ENCODE data around the gene ADGRL1. TPM values are rescaled to one million over a fixed set of nuclear protein-coding genes. Genes with fewer than 3 reads are reported as not detected.
"Not testable (repeated sequence)": the region's sequence is repeated elsewhere in the genome, so short reads cannot be mapped to it uniquely, and the experiment has no call there.

The ADGRL1 gene
- total RNA-seq (3.1 and 3.5 TPM in 2 replicates), polyA plus RNA-seq (0.88 and 1.7 TPM in 2 replicates), polyA minus RNA-seq (ENCODE audit: low replicate concordance) (4.4 and 9.9 TPM in 2 replicates)
- 1.7 and 3.6 TPM in 2 replicates for polyA plus RNA-seq (2012)

DNA sequence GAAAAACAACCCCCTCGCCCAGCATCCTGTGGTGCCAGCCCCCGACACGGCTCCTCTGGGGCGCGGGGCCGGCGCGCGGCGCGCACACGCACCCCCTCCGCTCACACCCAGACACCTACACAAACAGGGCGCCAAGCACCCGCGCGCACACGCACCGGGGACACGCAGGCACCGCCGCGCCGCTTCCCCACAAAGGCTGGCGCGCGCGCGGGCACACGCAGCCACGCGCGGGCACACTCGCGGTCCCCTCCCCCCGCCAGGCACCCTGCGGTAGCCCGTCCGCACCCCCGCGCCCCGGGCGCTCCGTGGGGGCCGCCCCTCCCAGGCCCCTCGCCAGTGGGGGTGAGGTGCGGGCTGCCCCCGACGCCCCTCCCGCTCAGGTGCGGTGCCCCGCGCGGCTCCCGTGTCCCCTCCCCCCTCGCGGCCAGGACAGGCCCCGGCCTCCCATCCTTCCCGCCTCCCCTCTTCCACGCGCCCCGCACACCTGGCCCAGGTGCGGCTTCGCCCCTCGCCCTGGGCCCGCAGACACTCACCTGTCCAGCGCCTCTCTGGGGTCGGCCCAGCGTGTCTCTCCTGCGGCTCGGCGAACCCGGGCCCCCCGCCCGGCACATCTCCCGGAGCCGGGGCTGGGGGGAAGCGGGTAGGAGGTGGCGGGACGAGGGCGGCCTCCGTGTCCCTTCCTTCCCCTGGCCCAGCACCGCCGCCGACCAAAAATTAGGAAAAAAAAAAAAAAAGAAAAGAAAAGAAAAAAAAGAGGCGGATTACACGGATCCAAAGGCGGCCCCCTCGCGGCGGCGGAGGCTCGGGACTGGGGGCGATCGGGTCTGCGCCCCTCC, at the start of gene ADGRL1:
ADGRL1 (minus strand) TSS at position 718 of the 836 bp plus-strand sequence. CDS start 22,567 bp downstream, outside the sequence.
- H3K27ac ChIP-seq (ENCODE audit: insufficient read depth, low read length); H3K9me3 ChIP-seq (ENCODE audit: control insufficient read depth, insufficient read depth, low read depth, low read length); H3K4me1 ChIP-seq (ENCODE audit: control insufficient read depth, extremely low read depth, insufficient read depth, low read length); H3K79me2 ChIP-seq (ENCODE audit: control insufficient read depth, insufficient read depth, low read length); H4K20me1 ChIP-seq (ENCODE audit: control insufficient read depth, extremely low read depth, insufficient read depth, low read length); H3K4me2 ChIP-seq (ENCODE audit: extremely low read depth, insufficient read depth, low read length); H3K36me3 ChIP-seq (ENCODE audit: control insufficient read depth, insufficient read depth, low read length); DNase-seq (ENCODE audit: low read depth in 2 of 2); H3K9ac ChIP-seq (ENCODE audit: insufficient read depth, low read length): not testable (repeated sequence)
- peak; percentile 10 for TF ChIP-seq EZH2 (IDR thresholded peaks at IDR 0.05; ENCODE audit: low read length, missing control alignments)
- Histone ChIP-seq H2AFZ (ENCODE audit: low read length) (peak within 1 kb of the TSS; percentile 40), H3K4me3 (replicated peaks in 1 of 4; ENCODE audit: control extremely low read depth in 1 of 4, insufficient read depth in 1 of 4, low read depth in 3 of 4, low read length in 4 of 4) (peak within 1 kb of the TSS in 2 of 4 experiments; percentile 51 to 63), H3K27me3 (ENCODE audit: control insufficient read depth, insufficient read depth, low read length) (peaks cover 19% of the 10 kb centered on the region)

DNA sequence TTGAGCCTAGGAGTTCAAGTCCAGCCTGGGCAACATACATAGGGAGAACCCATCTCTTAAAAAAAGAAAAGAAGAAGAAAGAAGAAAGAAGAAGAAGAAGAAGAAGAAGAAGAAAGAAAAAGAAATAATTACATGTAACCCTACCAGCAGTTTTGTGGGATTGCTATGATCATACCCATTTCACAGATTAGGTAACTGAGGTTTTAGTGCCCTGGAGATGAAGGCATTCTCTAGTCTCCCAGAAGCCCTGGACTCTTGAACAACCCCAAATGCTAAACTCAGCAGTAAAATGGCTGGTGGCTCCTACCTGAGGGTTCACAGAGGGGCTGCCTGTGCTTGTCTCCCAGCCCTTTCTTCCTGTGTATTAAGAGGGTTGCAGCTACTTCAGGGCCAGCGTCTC, 49.3 kb upstream of the ADGRL1 start:
- not testable (repeated sequence) for H3K27me3 ChIP-seq (ENCODE audit: control insufficient read depth, insufficient read depth, low read length); H3K4me3 ChIP-seq (replicated peaks in 1 of 4; ENCODE audit: control extremely low read depth in 1 of 4, insufficient read depth in 1 of 4, low read depth in 3 of 4, low read length in 4 of 4); H3K27ac ChIP-seq (ENCODE audit: insufficient read depth, low read length); DNase-seq (ENCODE audit: low read depth in 2 of 2); H3K4me1 ChIP-seq (ENCODE audit: control insufficient read depth, extremely low read depth, insufficient read depth, low read length); H3K4me2 ChIP-seq (ENCODE audit: extremely low read depth, insufficient read depth, low read length); H2AFZ ChIP-seq (ENCODE audit: low read length); H3K79me2 ChIP-seq (ENCODE audit: control insufficient read depth, insufficient read depth, low read length); H3K36me3 ChIP-seq (ENCODE audit: control insufficient read depth, insufficient read depth, low read length); H3K9me3 ChIP-seq (ENCODE audit: control insufficient read depth, insufficient read depth, low read depth, low read length); H3K9ac ChIP-seq (ENCODE audit: insufficient read depth, low read length); H4K20me1 ChIP-seq (ENCODE audit: control insufficient read depth, extremely low read depth, insufficient read depth, low read length)

DNA sequence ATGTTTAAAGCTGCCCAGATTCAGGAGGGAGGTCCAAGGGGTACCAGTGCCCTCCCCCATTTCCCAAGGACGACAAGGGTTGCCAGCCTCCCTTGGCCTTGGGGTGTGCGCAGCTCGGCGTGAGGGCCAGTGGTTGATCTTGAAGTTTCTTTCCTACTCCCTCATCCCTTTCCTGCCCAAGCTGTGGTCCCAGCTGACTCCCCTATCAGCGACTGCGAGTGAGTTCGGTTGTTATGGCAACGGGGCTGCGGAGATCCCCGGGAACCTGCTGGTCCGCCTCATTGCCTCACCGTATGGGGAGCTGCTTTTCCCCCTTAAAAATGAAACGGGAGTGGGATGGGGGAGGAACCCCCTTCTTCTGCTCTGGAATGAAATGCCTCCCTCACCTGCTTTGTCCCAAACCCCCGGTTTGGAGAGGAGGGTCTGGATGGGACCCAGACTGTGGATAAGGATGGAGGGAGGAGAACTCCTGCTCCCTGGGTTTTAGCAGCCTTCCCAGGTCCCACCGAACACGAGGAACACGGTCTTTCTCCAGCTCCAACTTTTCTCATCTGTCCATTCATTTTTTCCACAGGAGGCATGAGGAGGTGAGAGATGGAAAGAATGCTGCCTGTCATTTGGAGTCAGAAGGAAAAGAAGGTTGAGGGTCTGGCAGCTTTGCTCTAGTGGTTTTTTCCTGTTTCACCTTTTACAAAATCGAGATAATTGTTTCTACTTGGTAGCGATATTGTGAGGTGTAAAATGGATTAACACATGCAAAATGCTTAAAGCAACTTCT, 48.0 kb upstream of the ADGRL1 start:
- not testable (repeated sequence) for H2AFZ ChIP-seq (ENCODE audit: low read length); H3K27me3 ChIP-seq (ENCODE audit: control insufficient read depth, insufficient read depth, low read length)
- peak; percentile 21 to 29 for DNase-seq (ENCODE audit: low read depth in 2 of 2)

DNA sequence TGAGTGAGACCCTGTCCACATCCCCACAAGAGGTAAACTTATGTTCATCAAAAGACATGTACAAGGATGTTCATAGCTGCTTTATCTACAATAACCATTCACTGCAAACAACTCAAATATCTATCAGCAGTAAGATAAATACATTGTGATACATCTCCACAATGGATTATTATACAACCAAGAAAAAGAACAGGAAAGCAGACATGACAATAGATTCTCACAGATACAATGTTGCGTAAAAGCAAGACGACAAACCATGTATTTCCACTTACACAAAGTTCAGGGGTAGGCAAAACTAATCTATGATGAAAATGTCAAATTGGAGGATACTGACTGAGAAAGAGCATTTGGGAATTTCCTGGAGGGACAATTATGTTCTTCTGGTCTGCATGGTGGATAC, 46.2 kb upstream of the ADGRL1 start:
- H3K27me3 ChIP-seq (ENCODE audit: control insufficient read depth, insufficient read depth, low read length); H3K9me3 ChIP-seq (ENCODE audit: control insufficient read depth, insufficient read depth, low read depth, low read length); H3K4me3 ChIP-seq (replicated peaks in 1 of 4; ENCODE audit: control extremely low read depth in 1 of 4, insufficient read depth in 1 of 4, low read depth in 3 of 4, low read length in 4 of 4); H4K20me1 ChIP-seq (ENCODE audit: control insufficient read depth, extremely low read depth, insufficient read depth, low read length); H3K9ac ChIP-seq (ENCODE audit: insufficient read depth, low read length); H3K79me2 ChIP-seq (ENCODE audit: control insufficient read depth, insufficient read depth, low read length); H2AFZ ChIP-seq (ENCODE audit: low read length); H3K4me1 ChIP-seq (ENCODE audit: control insufficient read depth, extremely low read depth, insufficient read depth, low read length); DNase-seq (ENCODE audit: low read depth in 2 of 2); H3K36me3 ChIP-seq (ENCODE audit: control insufficient read depth, insufficient read depth, low read length); H3K4me2 ChIP-seq (ENCODE audit: extremely low read depth, insufficient read depth, low read length); H3K27ac ChIP-seq (ENCODE audit: insufficient read depth, low read length): not testable (repeated sequence)

More for the DNA sequence above, 48.0 kb upstream of the ADGRL1 start:
- H3K4me3 ChIP-seq (replicated peaks in 1 of 4; ENCODE audit: control extremely low read depth in 1 of 4, insufficient read depth in 1 of 4, low read depth in 3 of 4, low read length in 4 of 4); H3K9me3 ChIP-seq (ENCODE audit: control insufficient read depth, insufficient read depth, low read depth, low read length); H4K20me1 ChIP-seq (ENCODE audit: control insufficient read depth, extremely low read depth, insufficient read depth, low read length); H3K4me1 ChIP-seq (ENCODE audit: control insufficient read depth, extremely low read depth, insufficient read depth, low read length); H3K9ac ChIP-seq (ENCODE audit: insufficient read depth, low read length); H3K79me2 ChIP-seq (ENCODE audit: control insufficient read depth, insufficient read depth, low read length); H3K4me2 ChIP-seq (ENCODE audit: extremely low read depth, insufficient read depth, low read length); H3K36me3 ChIP-seq (ENCODE audit: control insufficient read depth, insufficient read depth, low read length); H3K27ac ChIP-seq (ENCODE audit: insufficient read depth, low read length): not testable (repeated sequence)
